ENCODE measurements around the gene RTKN2.
A peak's percentile ranks its signal among the peaks of the same experiment; 100 is the strongest.
"Not testable (repeated sequence)": the region's sequence is repeated elsewhere in the genome, so short reads cannot be mapped to it uniquely, and the experiment has no call there.

RTKN2 gene

DNA sequence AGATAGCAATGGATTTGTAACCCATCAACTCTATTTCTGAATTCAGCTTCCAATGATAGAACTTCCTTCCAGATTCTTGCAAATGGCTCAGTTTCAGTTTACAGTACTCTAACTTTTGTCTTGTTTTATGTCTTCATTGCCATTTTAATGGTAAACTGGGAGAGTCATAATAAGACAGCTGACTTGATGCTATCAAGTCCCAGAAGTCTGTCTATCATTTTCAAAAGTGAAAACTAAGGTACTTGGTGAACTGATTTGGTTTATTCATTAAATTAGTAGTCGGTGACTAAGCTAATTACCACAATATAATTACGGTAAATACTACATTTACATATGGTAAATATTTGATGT, 25.0 kb downstream of the RTKN2 start:
- TF ChIP-seq ZFP3 (CRISPR knock-in tag; IDR thresholded peaks at IDR 0.05) (no peak), PPARA (CRISPR knock-in tag; IDR thresholded peaks at IDR 0.05; ENCODE audit: borderline replicate concordance) (no peak), RARB (CRISPR knock-in tag; IDR thresholded peaks at IDR 0.05) (no peak), ZNF565 (CRISPR knock-in tag; conservative IDR thresholded peaks at IDR 0.05; ENCODE audit: low read depth) (no peak), TCF4 (CRISPR knock-in tag; IDR thresholded peaks at IDR 0.05; ENCODE audit: borderline replicate concordance) (no peak)
- no peak for ATAC-seq

DNA sequence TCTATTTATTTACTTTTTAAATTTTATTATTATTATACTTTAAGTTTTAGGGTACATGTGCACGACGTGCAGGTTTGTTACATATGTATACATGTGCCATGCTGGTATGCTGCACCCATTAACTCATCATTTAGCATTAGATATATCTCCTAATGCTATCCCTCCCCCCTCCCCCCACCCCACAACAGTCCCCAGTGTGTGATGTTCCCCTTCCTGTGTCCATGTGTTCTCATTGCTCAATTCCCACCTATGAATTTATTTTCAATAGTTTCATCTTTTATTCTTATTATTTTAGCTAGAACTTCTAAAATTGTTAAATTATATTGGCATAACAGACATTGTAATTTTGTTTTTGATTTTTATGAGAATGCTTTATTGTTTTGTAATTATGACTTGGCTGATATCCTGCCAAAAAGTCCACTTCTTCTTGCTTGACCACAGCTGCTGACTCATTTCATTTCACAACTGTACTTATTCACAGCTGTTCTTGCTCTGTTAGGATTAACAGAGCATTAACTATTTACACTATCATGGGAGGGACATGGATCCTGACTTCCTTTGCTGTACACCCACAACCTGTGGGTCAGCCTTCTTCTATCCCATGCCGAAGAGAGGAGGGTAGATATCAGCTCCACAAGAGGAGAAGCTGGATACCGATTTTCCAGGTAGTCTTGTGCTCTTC, 25.5 kb downstream of the RTKN2 start:
- peak; percentile 50 for ATAC-seq

DNA sequence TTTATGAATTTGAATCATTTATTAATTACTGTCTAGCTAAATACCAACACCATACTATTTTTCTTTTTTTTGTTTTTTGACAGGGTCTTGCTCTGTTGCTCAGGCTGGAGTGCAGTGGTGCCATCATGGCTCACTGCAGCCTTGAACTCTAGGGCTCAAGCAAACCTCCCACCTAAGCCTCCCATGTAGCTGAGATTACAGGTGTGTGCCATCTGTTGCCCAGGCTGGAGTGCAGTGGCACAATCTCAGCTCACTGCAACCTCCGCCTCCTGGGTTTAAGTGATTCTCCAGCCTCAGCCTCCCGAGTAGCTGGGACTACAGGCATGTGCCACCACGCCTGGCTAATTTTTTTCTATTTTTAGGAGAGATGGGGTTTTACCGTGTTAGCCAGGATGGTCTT, 27.1 kb downstream of the RTKN2 start:
- not testable (repeated sequence) for ATAC-seq

DNA sequence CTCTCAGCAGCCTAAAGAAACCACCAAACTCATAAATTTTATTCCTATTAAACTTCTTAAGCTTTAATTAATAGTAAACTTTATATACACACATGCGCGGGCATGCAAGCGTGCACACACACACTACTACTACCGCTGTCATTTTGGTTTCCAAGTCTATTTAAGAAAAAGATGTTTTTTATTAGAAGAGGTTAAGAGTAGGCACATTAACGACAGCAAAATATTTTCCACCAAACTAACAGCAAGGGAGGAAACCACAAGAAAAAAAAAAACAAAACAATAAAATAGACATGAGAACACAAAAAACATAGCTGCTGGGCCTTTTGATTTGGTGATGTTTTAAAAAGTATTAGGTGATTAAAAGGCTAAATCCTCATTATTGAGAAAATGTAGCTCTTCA, 28.6 kb downstream of the RTKN2 start:
- no peak for ATAC-seq
- no peak for TF ChIP-seq CSDC2 (CRISPR knock-in tag; IDR thresholded peaks at IDR 0.05)
- no peak for TF ChIP-seq GLIS3 (CRISPR knock-in tag; IDR thresholded peaks at IDR 0.05)
- TF ChIP-seq PPARA (CRISPR knock-in tag; IDR thresholded peaks at IDR 0.05; ENCODE audit: borderline replicate concordance): no peak
- no peak for TF ChIP-seq OSR1 (CRISPR knock-in tag; IDR thresholded peaks at IDR 0.05)
- TF ChIP-seq ZNF8 (CRISPR knock-in tag; IDR thresholded peaks at IDR 0.05): no peak
- TF ChIP-seq BACH2 (CRISPR knock-in tag; IDR thresholded peaks at IDR 0.05; ENCODE audit: borderline replicate concordance): no peak
- TF ChIP-seq, protein P1, sequence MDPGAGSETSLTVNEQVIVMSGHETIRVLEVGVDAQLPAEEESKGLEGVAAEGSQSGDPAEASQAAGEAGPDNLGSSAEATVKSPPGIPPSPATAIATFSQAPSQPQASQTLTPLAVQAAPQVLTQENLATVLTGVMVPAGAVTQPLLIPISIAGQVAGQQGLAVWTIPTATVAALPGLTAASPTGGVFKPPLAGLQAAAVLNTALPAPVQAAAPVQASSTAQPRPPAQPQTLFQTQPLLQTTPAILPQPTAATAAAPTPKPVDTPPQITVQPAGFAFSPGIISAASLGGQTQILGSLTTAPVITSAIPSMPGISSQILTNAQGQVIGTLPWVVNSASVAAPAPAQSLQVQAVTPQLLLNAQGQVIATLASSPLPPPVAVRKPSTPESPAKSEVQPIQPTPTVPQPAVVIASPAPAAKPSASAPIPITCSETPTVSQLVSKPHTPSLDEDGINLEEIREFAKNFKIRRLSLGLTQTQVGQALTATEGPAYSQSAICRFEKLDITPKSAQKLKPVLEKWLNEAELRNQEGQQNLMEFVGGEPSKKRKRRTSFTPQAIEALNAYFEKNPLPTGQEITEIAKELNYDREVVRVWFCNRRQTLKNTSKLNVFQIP (CRISPR knock-in tag; IDR thresholded peaks at IDR 0.05; ENCODE audit: borderline replicate concordance, low read depth): no peak
- TF ChIP-seq, protein P2, sequence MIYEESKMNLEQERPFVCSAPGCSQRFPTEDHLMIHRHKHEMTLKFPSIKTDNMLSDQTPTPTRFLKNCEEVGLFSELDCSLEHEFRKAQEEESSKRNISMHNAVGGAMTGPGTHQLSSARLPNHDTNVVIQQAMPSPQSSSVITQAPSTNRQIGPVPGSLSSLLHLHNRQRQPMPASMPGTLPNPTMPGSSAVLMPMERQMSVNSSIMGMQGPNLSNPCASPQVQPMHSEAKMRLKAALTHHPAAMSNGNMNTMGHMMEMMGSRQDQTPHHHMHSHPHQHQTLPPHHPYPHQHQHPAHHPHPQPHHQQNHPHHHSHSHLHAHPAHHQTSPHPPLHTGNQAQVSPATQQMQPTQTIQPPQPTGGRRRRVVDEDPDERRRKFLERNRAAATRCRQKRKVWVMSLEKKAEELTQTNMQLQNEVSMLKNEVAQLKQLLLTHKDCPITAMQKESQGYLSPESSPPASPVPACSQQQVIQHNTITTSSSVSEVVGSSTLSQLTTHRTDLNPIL (CRISPR knock-in tag; IDR thresholded peaks at IDR 0.05; ENCODE audit: low read depth): no peak

DNA sequence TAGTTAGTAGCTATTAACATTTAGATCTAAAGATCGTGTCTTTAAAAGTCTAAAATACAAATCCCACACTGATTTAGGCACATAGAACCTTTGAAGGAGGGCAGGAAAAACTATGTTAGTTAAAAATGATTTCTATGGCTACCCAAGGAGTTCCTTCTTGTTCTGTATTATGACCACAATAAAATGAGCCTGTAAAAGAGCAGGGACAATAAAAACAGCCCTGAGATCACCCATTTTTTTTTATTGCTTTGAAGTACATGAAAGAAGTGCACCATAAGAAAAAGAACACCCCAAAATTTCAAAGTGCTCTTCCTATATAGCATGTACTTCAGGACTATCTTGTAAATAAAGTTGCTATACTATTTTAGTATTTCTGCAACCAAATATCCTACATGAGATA, 29.8 kb downstream of the RTKN2 start:
- no peak for ATAC-seq
- TF ChIP-seq PPARA (CRISPR knock-in tag; IDR thresholded peaks at IDR 0.05; ENCODE audit: borderline replicate concordance): no peak
- TF ChIP-seq, protein P2 (CRISPR knock-in tag; IDR thresholded peaks at IDR 0.05; ENCODE audit: low read depth): no peak
- TF ChIP-seq TOX (CRISPR knock-in tag; IDR thresholded peaks at IDR 0.05; ENCODE audit: borderline replicate concordance): no peak
- no peak for TF ChIP-seq ZNF8 (CRISPR knock-in tag; IDR thresholded peaks at IDR 0.05)
- TF ChIP-seq ZC3H10 (CRISPR knock-in tag; IDR thresholded peaks at IDR 0.05): no peak
- TF ChIP-seq ARNTL (CRISPR knock-in tag; IDR thresholded peaks at IDR 0.05; ENCODE audit: borderline replicate concordance, low read depth): no peak
- no peak for TF ChIP-seq ZFP3 (CRISPR knock-in tag; IDR thresholded peaks at IDR 0.05)
- no peak for TF ChIP-seq GLIS3 (CRISPR knock-in tag; IDR thresholded peaks at IDR 0.05)
- TF ChIP-seq TCF4 (CRISPR knock-in tag; IDR thresholded peaks at IDR 0.05; ENCODE audit: borderline replicate concordance): no peak
- TF ChIP-seq OSR1 (CRISPR knock-in tag; IDR thresholded peaks at IDR 0.05): no peak
- TF ChIP-seq ZFP30 (CRISPR knock-in tag; IDR thresholded peaks at IDR 0.05): no peak
- no peak for TF ChIP-seq SNAI2 (CRISPR knock-in tag; IDR thresholded peaks at IDR 0.05)
- TF ChIP-seq, protein P3, sequence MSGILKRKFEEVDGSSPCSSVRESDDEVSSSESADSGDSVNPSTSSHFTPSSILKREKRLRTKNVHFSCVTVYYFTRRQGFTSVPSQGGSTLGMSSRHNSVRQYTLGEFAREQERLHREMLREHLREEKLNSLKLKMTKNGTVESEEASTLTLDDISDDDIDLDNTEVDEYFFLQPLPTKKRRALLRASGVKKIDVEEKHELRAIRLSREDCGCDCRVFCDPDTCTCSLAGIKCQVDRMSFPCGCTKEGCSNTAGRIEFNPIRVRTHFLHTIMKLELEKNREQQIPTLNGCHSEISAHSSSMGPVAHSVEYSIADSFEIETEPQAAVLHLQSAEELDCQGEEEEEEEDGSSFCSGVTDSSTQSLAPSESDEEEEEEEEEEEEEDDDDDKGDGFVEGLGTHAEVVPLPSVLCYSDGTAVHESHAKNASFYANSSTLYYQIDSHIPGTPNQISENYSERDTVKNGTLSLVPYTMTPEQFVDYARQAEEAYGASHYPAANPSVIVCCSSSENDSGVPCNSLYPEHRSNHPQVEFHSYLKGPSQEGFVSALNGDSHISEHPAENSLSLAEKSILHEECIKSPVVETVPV (CRISPR knock-in tag; IDR thresholded peaks at IDR 0.05): no peak
- TF ChIP-seq ZNF565 (CRISPR knock-in tag; conservative IDR thresholded peaks at IDR 0.05; ENCODE audit: low read depth): no peak
- TF ChIP-seq CSDC2 (CRISPR knock-in tag; IDR thresholded peaks at IDR 0.05): no peak
- TF ChIP-seq, protein P4, sequence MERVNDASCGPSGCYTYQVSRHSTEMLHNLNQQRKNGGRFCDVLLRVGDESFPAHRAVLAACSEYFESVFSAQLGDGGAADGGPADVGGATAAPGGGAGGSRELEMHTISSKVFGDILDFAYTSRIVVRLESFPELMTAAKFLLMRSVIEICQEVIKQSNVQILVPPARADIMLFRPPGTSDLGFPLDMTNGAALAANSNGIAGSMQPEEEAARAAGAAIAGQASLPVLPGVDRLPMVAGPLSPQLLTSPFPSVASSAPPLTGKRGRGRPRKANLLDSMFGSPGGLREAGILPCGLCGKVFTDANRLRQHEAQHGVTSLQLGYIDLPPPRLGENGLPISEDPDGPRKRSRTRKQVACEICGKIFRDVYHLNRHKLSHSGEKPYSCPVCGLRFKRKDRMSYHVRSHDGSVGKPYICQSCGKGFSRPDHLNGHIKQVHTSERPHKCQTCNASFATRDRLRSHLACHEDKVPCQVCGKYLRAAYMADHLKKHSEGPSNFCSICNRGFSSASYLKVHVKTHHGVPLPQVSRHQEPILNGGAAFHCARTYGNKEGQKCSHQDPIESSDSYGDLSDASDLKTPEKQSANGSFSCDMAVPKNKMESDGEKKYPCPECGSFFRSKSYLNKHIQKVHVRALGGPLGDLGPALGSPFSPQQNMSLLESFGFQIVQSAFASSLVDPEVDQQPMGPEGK (CRISPR knock-in tag; IDR thresholded peaks at IDR 0.05; ENCODE audit: borderline replicate concordance): no peak
- no peak for TF ChIP-seq ISL1 (CRISPR knock-in tag; IDR thresholded peaks at IDR 0.05)
- TF ChIP-seq, protein P1 (CRISPR knock-in tag; IDR thresholded peaks at IDR 0.05; ENCODE audit: borderline replicate concordance, low read depth): no peak
- TF ChIP-seq BACH2 (CRISPR knock-in tag; IDR thresholded peaks at IDR 0.05; ENCODE audit: borderline replicate concordance): no peak
- no peak for TF ChIP-seq ZNF70 (CRISPR knock-in tag; IDR thresholded peaks at IDR 0.05)
